ENCODE results near the gene NDUFA5.

Gene NDUFA5

GRCh38 chr7:123581162-123581459 lies 23.5 kb upstream of the NDUFA5 start:
- Histone ChIP-seq H3K27me3 (replicated peaks; ENCODE audit: control insufficient read depth, insufficient read depth, low read length, poor library complexity, severe bottlenecking) (peaks cover 7% of the 10 kb centered on the region), H3K4me3 (ENCODE audit: insufficient read depth, low read depth, low read length, poor library complexity, severe bottlenecking) (no peak overlapping the region), H3K9me3 (ENCODE audit: control insufficient read depth, low read length) (no peaks in the 10 kb centered on the region), H3K36me3 (ENCODE audit: control insufficient read depth, insufficient read depth, low read length) (no peaks in the 10 kb centered on the region), H3K27ac (ENCODE audit: insufficient read depth, low read length, poor library complexity, severe bottlenecking) (no peak overlapping the region), H3K4me1 (ENCODE audit: control insufficient read depth, insufficient read depth, low read length, poor library complexity, severe bottlenecking) (no peaks in the 10 kb centered on the region)
- no peak for DNase-seq

GRCh38 chr7:123580406-123581161 lies 23.0 kb upstream of the NDUFA5 start:
- no peak overlapping the region for H3K4me3 ChIP-seq (ENCODE audit: insufficient read depth, low read depth, low read length, poor library complexity, severe bottlenecking)
- H3K4me1 ChIP-seq (ENCODE audit: control insufficient read depth, insufficient read depth, low read length, poor library complexity, severe bottlenecking) = no peaks in the 10 kb centered on the region
- DNase-seq = no peak
- H3K27ac ChIP-seq (ENCODE audit: insufficient read depth, low read length, poor library complexity, severe bottlenecking) = no peak overlapping the region
- H3K36me3 ChIP-seq (ENCODE audit: control insufficient read depth, insufficient read depth, low read length) = no peaks in the 10 kb centered on the region
- H3K9me3 ChIP-seq (ENCODE audit: control insufficient read depth, low read length) = no peaks in the 10 kb centered on the region
- peaks cover 7% of the 10 kb centered on the region for H3K27me3 ChIP-seq (replicated peaks; ENCODE audit: control insufficient read depth, insufficient read depth, low read length, poor library complexity, severe bottlenecking)

- no peaks in the 10 kb centered on the region for H3K9me3 ChIP-seq (ENCODE audit: control insufficient read depth, low read length)
- H3K4me1 ChIP-seq (ENCODE audit: control insufficient read depth, insufficient read depth, low read length, poor library complexity, severe bottlenecking) = no peaks in the 10 kb centered on the region
- no peak for DNase-seq
- H3K36me3 ChIP-seq (ENCODE audit: control insufficient read depth, insufficient read depth, low read length) = no peaks in the 10 kb centered on the region
- no peak overlapping the region for H3K27ac ChIP-seq (ENCODE audit: insufficient read depth, low read length, poor library complexity, severe bottlenecking)
- H3K27me3 ChIP-seq (replicated peaks; ENCODE audit: control insufficient read depth, insufficient read depth, low read length, poor library complexity, severe bottlenecking) = peaks cover 7% of the 10 kb centered on the region
- no peak overlapping the region for H3K4me3 ChIP-seq (ENCODE audit: insufficient read depth, low read depth, low read length, poor library complexity, severe bottlenecking)
Measured at GRCh38 chr7:123579416-123579815, 21.8 kb upstream of the NDUFA5 start.

GRCh38 chr7:123573896-123574467 lies 16.4 kb upstream of the NDUFA5 start:
- H3K4me3 ChIP-seq (ENCODE audit: insufficient read depth, low read depth, low read length, poor library complexity, severe bottlenecking) = no peak overlapping the region
- H3K9me3 ChIP-seq (ENCODE audit: control insufficient read depth, low read length) = no peaks in the 10 kb centered on the region
- H3K36me3 ChIP-seq (ENCODE audit: control insufficient read depth, insufficient read depth, low read length) = no peaks in the 10 kb centered on the region
- no peaks in the 10 kb centered on the region for H3K4me1 ChIP-seq (ENCODE audit: control insufficient read depth, insufficient read depth, low read length, poor library complexity, severe bottlenecking)
- H3K27ac ChIP-seq (ENCODE audit: insufficient read depth, low read length, poor library complexity, severe bottlenecking) = no peak overlapping the region
- peaks cover 4% of the 10 kb centered on the region for H3K27me3 ChIP-seq (replicated peaks; ENCODE audit: control insufficient read depth, insufficient read depth, low read length, poor library complexity, severe bottlenecking)
- DNase-seq = no peak

- Histone ChIP-seq H3K4me1 (ENCODE audit: control insufficient read depth, insufficient read depth, low read length, poor library complexity, severe bottlenecking) (no peaks in the 10 kb centered on the region), H3K27me3 (replicated peaks; ENCODE audit: control insufficient read depth, insufficient read depth, low read length, poor library complexity, severe bottlenecking) (no peaks in the 10 kb centered on the region), H3K27ac (ENCODE audit: insufficient read depth, low read length, poor library complexity, severe bottlenecking) (no peak overlapping the region), H3K9me3 (ENCODE audit: control insufficient read depth, low read length) (no peaks in the 10 kb centered on the region), H3K36me3 (ENCODE audit: control insufficient read depth, insufficient read depth, low read length) (no peaks in the 10 kb centered on the region), H3K4me3 (ENCODE audit: insufficient read depth, low read depth, low read length, poor library complexity, severe bottlenecking) (no peak overlapping the region)
- no peak for DNase-seq
Measured at GRCh38 chr7:123573341-123573740, 15.7 kb upstream of the NDUFA5 start.

- H3K9me3 ChIP-seq (ENCODE audit: control insufficient read depth, low read length) = no peaks in the 10 kb centered on the region
- no peaks in the 10 kb centered on the region for H3K27me3 ChIP-seq (replicated peaks; ENCODE audit: control insufficient read depth, insufficient read depth, low read length, poor library complexity, severe bottlenecking)
- H3K4me1 ChIP-seq (ENCODE audit: control insufficient read depth, insufficient read depth, low read length, poor library complexity, severe bottlenecking) = no peaks in the 10 kb centered on the region
- no peaks in the 10 kb centered on the region for H3K36me3 ChIP-seq (ENCODE audit: control insufficient read depth, insufficient read depth, low read length)
- no peak overlapping the region for H3K27ac ChIP-seq (ENCODE audit: insufficient read depth, low read length, poor library complexity, severe bottlenecking)
- DNase-seq = no peak
- H3K4me3 ChIP-seq (ENCODE audit: insufficient read depth, low read depth, low read length, poor library complexity, severe bottlenecking) = no peak overlapping the region
Measured at GRCh38 chr7:123571684-123572083, 14.1 kb upstream of the NDUFA5 start.

- Histone ChIP-seq H3K27ac (ENCODE audit: insufficient read depth, low read length, poor library complexity, severe bottlenecking) (no peak overlapping the region), H3K4me3 (ENCODE audit: insufficient read depth, low read depth, low read length, poor library complexity, severe bottlenecking) (no peak overlapping the region), H3K27me3 (replicated peaks; ENCODE audit: control insufficient read depth, insufficient read depth, low read length, poor library complexity, severe bottlenecking) (no peaks in the 10 kb centered on the region), H3K36me3 (ENCODE audit: control insufficient read depth, insufficient read depth, low read length) (no peaks in the 10 kb centered on the region), H3K4me1 (ENCODE audit: control insufficient read depth, insufficient read depth, low read length, poor library complexity, severe bottlenecking) (no peaks in the 10 kb centered on the region), H3K9me3 (ENCODE audit: control insufficient read depth, low read length) (no peaks in the 10 kb centered on the region)
- no peak for DNase-seq
Measured at GRCh38 chr7:123571187-123571586, 13.6 kb upstream of the NDUFA5 start.

- no peak for DNase-seq
- Histone ChIP-seq H3K9me3 (ENCODE audit: control insufficient read depth, low read length) (no peaks in the 10 kb centered on the region), H3K27ac (ENCODE audit: insufficient read depth, low read length, poor library complexity, severe bottlenecking) (no peak overlapping the region), H3K4me1 (ENCODE audit: control insufficient read depth, insufficient read depth, low read length, poor library complexity, severe bottlenecking) (no peaks in the 10 kb centered on the region), H3K36me3 (ENCODE audit: control insufficient read depth, insufficient read depth, low read length) (no peaks in the 10 kb centered on the region), H3K4me3 (ENCODE audit: insufficient read depth, low read depth, low read length, poor library complexity, severe bottlenecking) (no peak overlapping the region), H3K27me3 (replicated peaks; ENCODE audit: control insufficient read depth, insufficient read depth, low read length, poor library complexity, severe bottlenecking) (no peaks in the 10 kb centered on the region)
Measured at GRCh38 chr7:123570390-123571182, 13.0 kb upstream of the NDUFA5 start.

- H3K27me3 ChIP-seq (replicated peaks; ENCODE audit: control insufficient read depth, insufficient read depth, low read length, poor library complexity, severe bottlenecking) = no peaks in the 10 kb centered on the region
- no peaks in the 10 kb centered on the region for H3K4me1 ChIP-seq (ENCODE audit: control insufficient read depth, insufficient read depth, low read length, poor library complexity, severe bottlenecking)
- no peak overlapping the region for H3K4me3 ChIP-seq (ENCODE audit: insufficient read depth, low read depth, low read length, poor library complexity, severe bottlenecking)
- no peaks in the 10 kb centered on the region for H3K36me3 ChIP-seq (ENCODE audit: control insufficient read depth, insufficient read depth, low read length)
- no peaks in the 10 kb centered on the region for H3K9me3 ChIP-seq (ENCODE audit: control insufficient read depth, low read length)
- H3K27ac ChIP-seq (ENCODE audit: insufficient read depth, low read length, poor library complexity, severe bottlenecking) = no peak overlapping the region
- DNase-seq = no peak
Measured at GRCh38 chr7:123569352-123570010, 11.9 kb upstream of the NDUFA5 start.

- Histone ChIP-seq H3K27me3 (replicated peaks; ENCODE audit: control insufficient read depth, insufficient read depth, low read length, poor library complexity, severe bottlenecking) (no peaks in the 10 kb centered on the region), H3K36me3 (ENCODE audit: control insufficient read depth, insufficient read depth, low read length) (no peaks in the 10 kb centered on the region), H3K27ac (ENCODE audit: insufficient read depth, low read length, poor library complexity, severe bottlenecking) (no peak overlapping the region), H3K4me1 (ENCODE audit: control insufficient read depth, insufficient read depth, low read length, poor library complexity, severe bottlenecking) (no peaks in the 10 kb centered on the region), H3K9me3 (ENCODE audit: control insufficient read depth, low read length) (no peaks in the 10 kb centered on the region), H3K4me3 (ENCODE audit: insufficient read depth, low read depth, low read length, poor library complexity, severe bottlenecking) (no peak overlapping the region)
- DNase-seq = no peak
Measured at GRCh38 chr7:123562121-123562520, 4.5 kb upstream of the NDUFA5 start.

All from effector memory CD4-positive, alpha-beta T cell (primary cell).